Lung (tissue), 13 donors: ENCODE data around the gene ANTXR1. TPM values are rescaled to one million over a fixed set of nuclear protein-coding genes. Genes with fewer than 3 reads are reported as not detected.

Experiments used
- ATAC-seq: fragments of 200-7000 bp; cut with Tn5 transposase; one replicate; pipeline ENCODE4 v1.9.1; 2020; ENCODE audit warnings: moderate number of reproducible peaks; ENCODE audit not compliant: insufficient read depth, low FRiP score
- DNase-seq, 3 donors: peaks; one replicate each; pipeline ENCODE4 v3.0.0-alpha.2; 2013 to 2017
- H3K27ac ChIP-seq, 2 donors: one replicate each; pipeline ENCODE4 v1.5.1; 2013; ENCODE audit warnings: mild to moderate bottlenecking in 2 of 2, moderate library complexity in 2 of 2, control low read depth in 1 of 2, inconsistent platforms in 1 of 2, low read depth in 1 of 2, low read length in 1 of 2
- H3K27me3 ChIP-seq, 3 donors: one replicate each; pipeline ENCODE4 v1.5.1; 2013; ENCODE audit warnings: low read length in 2 of 3; ENCODE audit not compliant: control insufficient read depth in 3 of 3, insufficient read depth in 3 of 3
- H3K36me3 ChIP-seq, 4 donors: one replicate each; pipeline ENCODE4 v1.5.1; 2013; ENCODE audit warnings: low read length in 4 of 4, mild to moderate bottlenecking in 1 of 4, moderate library complexity in 1 of 4; ENCODE audit not compliant: control insufficient read depth in 4 of 4, insufficient read depth in 4 of 4
- H3K4me1 ChIP-seq, 5 donors: one replicate each; pipeline ENCODE4 v1.5.1; 2013; ENCODE audit warnings: low read length in 5 of 5, mild to moderate bottlenecking in 2 of 5, moderate library complexity in 1 of 5; ENCODE audit not compliant: control insufficient read depth in 5 of 5, insufficient read depth in 5 of 5
- H3K4me3 ChIP-seq: one replicate; pipeline ENCODE4 v1.5.1; 2013; ENCODE audit warnings: mild to moderate bottlenecking, control low read depth, moderate library complexity
- H3K9ac ChIP-seq, 2 donors: one replicate each; pipeline ENCODE4 v1.5.1; 2013; ENCODE audit warnings: low read length in 2 of 2, control low read depth in 1 of 2; ENCODE audit not compliant: insufficient read depth in 1 of 2
- H3K9me3 ChIP-seq, 4 donors: one replicate each; pipeline ENCODE4 v1.5.1; 2013; ENCODE audit warnings: low read length in 3 of 4, mild to moderate bottlenecking in 1 of 4, moderate library complexity in 1 of 4; ENCODE audit not compliant: control insufficient read depth in 4 of 4, insufficient read depth in 3 of 4
- CTCF ChIP-seq: IDR thresholded peaks from 2 replicates; pipeline ENCODE4 v1.5.1; 2012; ENCODE audit warnings: mild to moderate bottlenecking; ENCODE audit errors: control extremely low read depth, extremely low read depth
- WGBS, 2 donors: extraction: QIAGEN DNeasy Blood & Tissue Kit; methylation state at CpG; one replicate each; pipeline ENCODE4 v1.1.7; 2013; 5-methylcytosine and 5-hydroxymethylcytosine counted together
- polyA plus RNA-seq, 2 donors: library from polyadenylated mRNA; stranded (reverse); fragments of 200-250 nt; gene quantifications; one replicate each; pipeline ENCODE4 v1.2.1, GENCODE V29; 2013
- small RNA-seq: library from RNA; depleted of rRNA; stranded (forward); fragments of <200 nt; gene quantifications from one replicate; pipeline ENCODE3, GENCODE V24; 2014; ENCODE audit warnings: low replicate concordance
- total RNA-seq, 2 donors: library from RNA; depleted of rRNA in 1 of 2; stranded (reverse); fragments of >200 nt in 1 of 2; gene quantifications; one replicate each; pipeline ENCODE4 v1.2.1, GENCODE V29; 2014 to 2021
- donor health status: control.
- donor health status: control.
- donor health status: Bipolar disorder and iron deficiency.
- donor health status: healthy.
- donor health status: DM: yes; HTN: yes; CAD: no.

ANTXR1 gene
- total and polyA plus RNA-seq, 4 donors, result 13.4 to 81.0 (median 34.8) TPM

DNA sequence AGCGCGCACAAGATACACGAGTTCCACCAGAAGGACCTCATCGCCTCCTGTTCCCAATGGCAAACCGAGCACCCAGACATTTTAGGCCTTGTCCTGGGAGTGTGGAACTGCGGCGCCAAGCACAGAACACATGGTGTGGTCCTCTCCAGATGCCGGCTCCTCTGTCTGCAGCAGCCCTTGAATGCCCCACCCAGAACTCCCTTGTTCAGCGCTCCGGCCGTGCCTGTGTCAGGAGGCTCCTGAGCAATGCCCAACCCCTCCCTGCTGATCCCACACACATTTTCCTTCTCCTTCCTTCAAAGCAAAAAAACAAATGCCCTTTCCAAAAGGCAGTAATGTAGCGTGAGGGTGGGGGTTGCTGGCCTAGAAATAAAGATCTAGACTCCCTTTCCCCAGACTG is 284.2 kb downstream of the ANTXR1 start:
- no peak for TF ChIP-seq CTCF
- Histone ChIP-seq H3K9ac (no peak overlapping the region), H3K36me3 (no peaks in the 10 kb centered on the region), H3K27ac (no peak overlapping the region), H3K27me3 (no peaks in the 10 kb centered on the region), H3K9me3 (no peaks in the 10 kb centered on the region), H3K4me1 (peaks cover 0 to 5% (median 0%) of the 10 kb centered on the region in 5 donors), H3K4me3 (no peak overlapping the region)
- WGBS, 2 donors, result 79 to 89% methylated on average over 12 of the region's 12 CpGs
- ATAC-seq (no peak), DNase-seq (no peak)

- Histone ChIP-seq H3K27me3 (peaks cover 0 to 3% (median 0%) of the 10 kb centered on the region in 3 donors), H3K9me3 (no peaks in the 10 kb centered on the region), H3K9ac (no peak overlapping the region), H3K36me3 (no peaks in the 10 kb centered on the region), H3K27ac (peak overlapping the region in 1 of 2 donors; percentile 3), H3K4me3 (no peak overlapping the region), H3K4me1 (peaks cover 0 to 5% (median 0%) of the 10 kb centered on the region in 5 donors)
- no peak for ATAC-seq
- DNase-seq, result no peak
- no peak for TF ChIP-seq CTCF
- 76 to 78% methylated on average over 7 of the region's 7 CpGs for WGBS, 2 donors
Measured at GRCh38 chr2:69298261-69298660, 285.3 kb downstream of the ANTXR1 start.

DNA sequence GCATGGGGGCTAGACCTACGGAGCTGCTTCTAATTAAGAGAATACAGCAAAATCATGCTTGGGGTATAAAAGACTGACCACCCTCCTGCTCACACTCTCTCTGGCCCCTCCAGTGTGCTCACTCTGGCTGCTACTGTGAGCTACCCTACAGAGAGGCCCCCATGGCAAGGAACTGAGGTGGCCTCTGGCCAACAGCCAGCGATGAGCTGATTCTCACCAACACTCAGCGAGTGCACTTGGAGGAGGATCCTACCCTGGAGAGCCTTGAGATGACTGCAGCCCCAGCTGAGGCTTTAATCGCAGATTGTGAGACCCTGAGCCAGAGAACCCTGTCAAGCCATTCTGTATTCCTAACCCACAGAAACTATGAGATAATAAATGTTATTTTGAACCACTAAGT is 285.9 kb downstream of the ANTXR1 start:
- Histone ChIP-seq H3K4me1 (peaks cover 0 to 5% (median 0%) of the 10 kb centered on the region in 5 donors), H3K9ac (no peak overlapping the region), H3K9me3 (peaks cover 0 to 2% (median under 1%) of the 10 kb centered on the region in 4 donors), H3K4me3 (no peak overlapping the region), H3K27me3 (peaks cover 0 to 3% (median 0%) of the 10 kb centered on the region in 3 donors), H3K36me3 (no peaks in the 10 kb centered on the region), H3K27ac (no peak overlapping the region)
- DNase-seq, result peak; percentile 23 to 52 (median 48)
- no peak for TF ChIP-seq CTCF
- WGBS, 2 donors, result 80 to 84% methylated on average over 4 of the region's 4 CpGs
- ATAC-seq, result no peak

Small RNAs within 50 kb of the gene (small RNA-seq; reads per million reads assigned to genes)
- gene MIR3126 (0.19 reads per million, percentile 7 among the genes with 10 or more reads in this experiment), gene RNA5SP96 (not detected), gene RNU6-1216P (not detected)

Other genes starting within 250 kb of the ANTXR1 start
- under 1 TPM in 1 of 2 donors, not detected in 1; 0.31 TPM for gene BMP10, start 141.8 kb upstream of the ANTXR1 start, total RNA-seq
- not detected for gene BMP10, start 141.8 kb upstream of the ANTXR1 start, polyA plus RNA-seq
- gene GKN2, start 60.3 kb upstream of the ANTXR1 start, total RNA-seq, result 100 to 1,000 TPM in 1 of 2 donors, 1 to 10 TPM in 1; 3.4 to 103 TPM
- 100 to 1,000 TPM; 101 to 429 TPM for gene GKN2, start 60.3 kb upstream of the ANTXR1 start, polyA plus RNA-seq
- not detected for gene GKN1, start 38.5 kb upstream of the ANTXR1 start, total RNA-seq
- under 1 TPM in 1 of 2 donors, not detected in 1; 0.15 TPM for gene GKN1, start 38.5 kb upstream of the ANTXR1 start, polyA plus RNA-seq